HepG2 (cell line): ENCODE data around the gene DCLRE1B. TPM values are rescaled to one million over a fixed set of nuclear protein-coding genes. Genes with fewer than 3 reads are reported as not detected.

Experiments used
- ATAC-seq: fragments of 200-7000 bp; cut with Tn5 transposase; 3 replicates; pipeline ENCODE4 v1.9.1; 2020; ENCODE audit warnings: mild to moderate bottlenecking, moderate library complexity
- BruUV-seq: library from RNA; stranded (reverse); fragments of 400-500 nt; replicated peaks from 2 replicates; lab custom pipeline; 2021; lab: Mats Ljungman, UMichigan
- CTCF ChIA-PET: fragments of 300-600 bp; formaldehyde crosslinking; extraction: SDS; loops from one replicate; lab custom pipeline; 2021; ENCODE audit warnings: low total read pairs, inconsistent platforms, low intra/inter-chr PET ratio; lab: Yijun Ruan, JAX
- POLR2A ChIA-PET: fragments of 350-600 bp; sonication (Branson Sonifier 250); formaldehyde crosslinking; loops from one replicate; lab custom pipeline; 2020; ENCODE audit warnings: antibody characterized with exemption, inconsistent platforms; lab: Yijun Ruan, JAX
- DNase-seq: peaks from one replicate; pipeline ENCODE4 v3.0.0-alpha.2; 2015; ENCODE audit warnings: low spot score
- FAIRE-seq: peaks from 3 replicates; lab custom pipeline; 2011; peaks lifted over from hg19 to GRCh38; lab: Jason Lieb, UNC
- H2AFZ ChIP-seq: one replicate; pipeline ENCODE4 v1.6.1; 2011; ENCODE audit warnings: low read length, inconsistent platforms
- H3K27ac ChIP-seq: fragments of 300-600 bp; 3 replicates; pipeline ENCODE4 v1.8.0; 2011; ENCODE audit warnings: mixed run types, mild to moderate bottlenecking, mixed read lengths, low read length, inconsistent platforms; ENCODE audit not compliant: insufficient read depth; ENCODE audit errors: extremely low read length
- H3K27me3 ChIP-seq, 2 experiments: fragments of 200-600 bp in 1 of 2; 2 replicates in 1 of 2; 3 replicates in 1 of 2; pipeline versions ENCODE4 v1.6.0 to v1.8.0; 2011; ENCODE audit warnings: low read length in 2 of 2, mild to moderate bottlenecking in 2 of 2, moderate library complexity in 2 of 2, inconsistent platforms in 1 of 2; ENCODE audit not compliant: insufficient read depth in 2 of 2, control insufficient read depth in 1 of 2
- H3K36me3 ChIP-seq, 2 experiments: fragments of 200-600 bp in 1 of 2; replicated peaks in 1 of 2; 2 replicates in 1 of 2; 3 replicates in 1 of 2; pipeline versions ENCODE4 v1.5.1 to v1.8.0; 2011; ENCODE audit warnings: low read length in 2 of 2, inconsistent platforms in 1 of 2; ENCODE audit not compliant: insufficient read depth in 2 of 2, control insufficient read depth in 1 of 2
- H3K4me1 ChIP-seq: 2 replicates; pipeline ENCODE4 v1.5.1; 2012; ENCODE audit warnings: low read length, inconsistent platforms; ENCODE audit not compliant: insufficient read depth
- H3K4me2 ChIP-seq: 2 replicates; pipeline ENCODE4 v1.6.0; 2011; ENCODE audit warnings: low read depth, low read length, inconsistent platforms
- H3K4me3 ChIP-seq, 3 experiments: fragments of 200-600 bp in 1 of 3; sonication (generic), shearing (Covaris generic) in 1 of 3; replicated peaks in 1 of 3; 2 replicates each; pipeline ENCODE4 v1.5.1; 2011 to 2016; ENCODE audit warnings: low read length in 3 of 3, inconsistent platforms in 2 of 3, low read depth in 2 of 3, mild to moderate bottlenecking in 2 of 3, control low read depth in 1 of 3, mixed read lengths in 1 of 3; ENCODE audit not compliant: insufficient read depth in 1 of 3
- H3K79me2 ChIP-seq: one replicate; pipeline ENCODE4 v1.6.1; 2011; ENCODE audit warnings: low read length, inconsistent platforms; ENCODE audit not compliant: insufficient read depth
- H3K9ac ChIP-seq: 2 replicates; pipeline ENCODE4 v1.6.0; 2011; ENCODE audit warnings: mild to moderate bottlenecking, low read depth, low read length, inconsistent platforms; ENCODE audit not compliant: insufficient read depth
- H3K9me3 ChIP-seq: 2 replicates; pipeline ENCODE4 v1.5.1; 2012; ENCODE audit warnings: mild to moderate bottlenecking, low read length
- H4K20me1 ChIP-seq: 2 replicates; pipeline ENCODE4 v1.6.0; 2011; ENCODE audit warnings: inconsistent platforms, mild to moderate bottlenecking, low read length, moderate library complexity; ENCODE audit not compliant: insufficient read depth
- MXD1 ChIP-seq: sonication (generic); formaldehyde crosslinking; IDR thresholded peaks from 2 replicates; pipeline ENCODE4 v1.4.0; 2020; ENCODE audit warnings: mild to moderate bottlenecking, missing genetic modification reagents
- REPIN1 ChIP-seq: sonication (generic); formaldehyde crosslinking; IDR thresholded peaks from 2 replicates; pipeline ENCODE4 v1.8.0; 2022; ENCODE audit warnings: missing genetic modification reagents, low read depth, mild to moderate bottlenecking, borderline replicate concordance
- SYNCRIP ChIP-seq: fragments of 200-400 bp; formaldehyde crosslinking; IDR thresholded peaks from 2 replicates; pipeline ENCODE4 v1.6.1; 2018; ENCODE audit warnings: mild to moderate bottlenecking, low read depth, low read length; ENCODE audit not compliant: insufficient read depth
- TRIM24 ChIP-seq: sonication (generic); formaldehyde crosslinking; IDR thresholded peaks from 2 replicates; pipeline ENCODE4 v1.8.0; 2022; ENCODE audit warnings: mild to moderate bottlenecking, missing genetic modification reagents
- ZBTB44 ChIP-seq: sonication (generic); formaldehyde crosslinking; IDR thresholded peaks from 2 replicates; pipeline ENCODE4 v1.4.0; 2020; ENCODE audit warnings: missing genetic modification reagents
- ZEB1 ChIP-seq: IDR thresholded peaks from 2 replicates; pipeline ENCODE4 v1.6.1; 2012; ENCODE audit warnings: mild to moderate bottlenecking, low read depth, inconsistent platforms; ENCODE audit not compliant: insufficient replicate concordance
- ZNF354B ChIP-seq: sonication (generic); formaldehyde crosslinking; IDR thresholded peaks from 2 replicates; pipeline ENCODE4 v1.8.0; 2022; ENCODE audit warnings: mild to moderate bottlenecking, missing genetic modification reagents
- ZNF562 ChIP-seq: sonication (generic); formaldehyde crosslinking; IDR thresholded peaks from 2 replicates; pipeline ENCODE4 v1.8.0; 2022; ENCODE audit warnings: missing genetic modification reagents, borderline replicate concordance
- ZNF674 ChIP-seq: sonication (generic); formaldehyde crosslinking; IDR thresholded peaks from 2 replicates; pipeline ENCODE4 v1.5.0; 2020; ENCODE audit warnings: low read depth, mild to moderate bottlenecking, missing genetic modification reagents
- WGBS: methylation state at CpG from one replicate; pipeline ENCODE4 v1.1.6; 2017; ENCODE audit warnings: low lambda C conversion rate; 5-methylcytosine and 5-hydroxymethylcytosine counted together
- in situ Hi-C: cut with HindIII; loops from 2 replicates; pipeline ENCODE4 v1.10.0; 2017; ENCODE audit warnings: low pct_unique_long_range_greater_than_20kb; ENCODE audit not compliant: extremely low pct_ligation_motif_present
- intact Hi-C: fragments of 100-400 bp; cut with micrococcal nuclease; formaldehyde crosslinking; loops from one replicate; pipeline ENCODE4 v1.10.0; 2022; ENCODE audit not compliant: unreplicated experiment
- polyA plus RNA-seq, 8 experiments: library from polyadenylated mRNA; depleted of rRNA in 3 of 8; stranded (reverse) in 7 of 8; unstranded in 1 of 8; fragments of >200 nt; fragmentation: Illumina TruSeq in 4 of 8; extraction: Trizol in 4 of 8; gene quantifications; 2 replicates each; pipeline versions ENCODE4 v1.2.1 to v1.2.3, GENCODE V29; 2011 to 2016; ENCODE audit warnings: low read depth in 4 of 8, missing spikeins in 1 of 8, mixed read lengths in 1 of 8; ENCODE audit not compliant: insufficient read depth in 1 of 8
- total RNA-seq, 5 experiments: library from RNA; depleted of rRNA; stranded (reverse); fragments of >200 nt; fragmentation: Illumina TruSeq; extraction: Trizol; gene quantifications; 2 replicates each; pipeline ENCODE4 v1.2.3, GENCODE V29; 2016; ENCODE audit warnings: low read depth in 1 of 5

Gene DCLRE1B
- total and polyA plus RNA-seq, 2 of the 13 experiments (the other 11 are each of a cell fraction or from before 2014, with no cell fraction given), result 2.7 to 8.0 TPM

- no peak for TF ChIP-seq REPIN1 (CRISPR knock-in tag)
- TF ChIP-seq, all 625 proteins: peak for 0
These were observed 28.9 kb downstream of the DCLRE1B start (continued) for GRCh38 chr1:113934006-113934405.

GRCh38 chr1:113934511-113935055 is 29.5 kb downstream of the DCLRE1B start:
- Histone ChIP-seq H3K27ac (no peak overlapping the region), H3K36me3 (no peaks in the 10 kb centered on the region), H4K20me1 (peaks cover 23% of the 10 kb centered on the region), H3K4me3 (no peak overlapping the region), H2AFZ (no peak overlapping the region), H3K4me1 (peaks cover 59% of the 10 kb centered on the region), H3K27me3 (no peaks in the 10 kb centered on the region; a peak in 1 of 5 replicates), H3K9me3 (no peaks in the 10 kb centered on the region), H3K79me2 (peaks cover 93% of the 10 kb centered on the region), H3K4me2 (no peak overlapping the region), H3K9ac (no peak overlapping the region)
- ChIA-PET CTCF (no interaction called here), POLR2A (no interaction called here)
- 95% methylated on average over 5 of the region's 5 CpGs for WGBS
- no peak for DNase-seq
- intact Hi-C loops (no loop called here), in situ Hi-C loops (no loop called here)
- ATAC-seq, result no peak
- TF ChIP-seq ZBTB44 (CRISPR knock-in tag) (no peak), TRIM24 (no peak), ZNF562 (no peak), ZNF354B (CRISPR knock-in tag) (no peak), MXD1 (CRISPR knock-in tag) (no peak), SYNCRIP (no peak), ZNF674 (CRISPR knock-in tag) (no peak), ZEB1 (no peak)
- BruUV-seq, result no TSS peak
- FAIRE-seq, result no peak
